ENCODE measurements around the gene AKR1C4.

DNA sequence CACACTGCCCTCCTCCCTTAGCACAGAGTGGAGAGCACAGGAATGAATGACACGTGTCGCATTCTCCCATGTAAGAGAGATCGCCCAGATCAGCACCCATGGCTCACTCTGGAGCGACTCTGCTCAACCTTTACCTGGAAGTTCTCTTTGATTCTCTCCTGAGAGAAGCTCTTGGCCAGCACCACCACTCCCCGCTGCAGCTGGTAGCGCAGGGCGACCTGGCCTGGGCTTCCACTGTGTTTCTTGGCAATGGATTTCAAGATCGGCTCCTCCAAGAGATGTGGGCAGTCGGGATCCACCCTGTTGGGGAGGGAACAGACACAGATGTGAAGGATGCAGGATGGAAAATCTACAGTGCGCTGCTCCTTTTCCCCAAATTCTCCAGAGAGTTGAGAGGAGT lies 39.1 kb upstream of the AKR1C4 start:
- TF ChIP-seq ZNF624 (tag by site-specific recombination; IDR thresholded peaks at IDR 0.05) = no peak
- TF ChIP-seq SETDB1 (IDR thresholded peaks at IDR 0.05; ENCODE audit: insufficient read length, low read length) = no peak
